Muscle of back (tissue), 11 donors: Measurements from ENCODE around the gene SEMA4D. TPM values are rescaled to one million over a fixed set of nuclear protein-coding genes. Genes with fewer than 3 reads are reported as not detected.

Experiments used
- DNase-seq, 3 donors: peaks; one replicate each; pipeline versions ENCODE4 v3.0.0 to v3.0.0-alpha.2; 2013
- polyA plus RNA-seq, 10 donors: library from polyadenylated mRNA; unstranded; fragments of 120-200 nt; gene quantifications; one replicate each; pipeline ENCODE4 v1.2.1, GENCODE V29; 2013; ENCODE audit not compliant: insufficient read length in 10 of 10

The SEMA4D gene
- polyA plus RNA-seq, 10 donors, result 13.7 to 24.7 (median 21.4) TPM

DNA sequence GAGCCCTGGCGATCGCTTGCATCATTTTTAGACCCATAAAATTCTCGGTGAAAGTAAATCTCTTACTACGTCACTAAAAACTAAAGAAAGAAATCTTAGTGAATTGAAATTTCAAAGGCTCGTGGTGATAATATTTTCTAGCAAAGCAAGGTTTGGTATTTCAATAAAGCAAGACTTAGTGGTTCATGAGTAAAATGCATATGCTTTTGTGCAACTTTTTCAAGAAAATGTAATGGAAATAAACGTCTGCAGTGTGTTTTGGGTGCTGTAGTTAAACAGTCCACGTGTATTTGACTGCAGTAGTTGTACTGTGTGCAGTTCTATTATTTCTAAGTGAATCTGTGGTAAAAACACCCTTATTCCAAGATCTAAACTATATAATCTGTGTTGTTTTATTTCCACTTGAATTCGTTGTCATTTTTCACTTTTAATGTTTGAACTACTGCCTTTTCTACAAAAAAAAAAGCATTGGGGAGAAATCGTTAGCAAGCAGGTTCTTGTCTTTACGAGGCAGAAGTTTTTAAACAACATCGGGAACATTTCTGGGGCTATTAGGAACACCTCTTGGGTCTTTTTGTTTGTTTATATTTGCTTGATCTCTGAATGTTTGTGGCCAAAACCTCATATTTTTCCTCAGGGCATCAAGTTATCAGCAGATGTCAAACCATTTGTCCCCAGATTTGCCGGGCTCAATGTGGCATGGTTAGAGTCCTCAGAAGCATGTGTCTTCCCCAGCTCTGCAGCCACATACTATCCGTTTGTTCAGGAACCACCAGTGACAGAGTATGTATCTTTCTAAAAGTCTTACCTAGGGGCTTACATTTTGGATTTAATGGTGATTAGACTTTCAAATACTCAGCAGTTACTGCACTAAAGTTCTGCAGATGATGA lies 178.7 kb downstream of the SEMA4D start:
- DNase-seq, result peak in 2 of 3 donors; percentile 9 to 19

DNA sequence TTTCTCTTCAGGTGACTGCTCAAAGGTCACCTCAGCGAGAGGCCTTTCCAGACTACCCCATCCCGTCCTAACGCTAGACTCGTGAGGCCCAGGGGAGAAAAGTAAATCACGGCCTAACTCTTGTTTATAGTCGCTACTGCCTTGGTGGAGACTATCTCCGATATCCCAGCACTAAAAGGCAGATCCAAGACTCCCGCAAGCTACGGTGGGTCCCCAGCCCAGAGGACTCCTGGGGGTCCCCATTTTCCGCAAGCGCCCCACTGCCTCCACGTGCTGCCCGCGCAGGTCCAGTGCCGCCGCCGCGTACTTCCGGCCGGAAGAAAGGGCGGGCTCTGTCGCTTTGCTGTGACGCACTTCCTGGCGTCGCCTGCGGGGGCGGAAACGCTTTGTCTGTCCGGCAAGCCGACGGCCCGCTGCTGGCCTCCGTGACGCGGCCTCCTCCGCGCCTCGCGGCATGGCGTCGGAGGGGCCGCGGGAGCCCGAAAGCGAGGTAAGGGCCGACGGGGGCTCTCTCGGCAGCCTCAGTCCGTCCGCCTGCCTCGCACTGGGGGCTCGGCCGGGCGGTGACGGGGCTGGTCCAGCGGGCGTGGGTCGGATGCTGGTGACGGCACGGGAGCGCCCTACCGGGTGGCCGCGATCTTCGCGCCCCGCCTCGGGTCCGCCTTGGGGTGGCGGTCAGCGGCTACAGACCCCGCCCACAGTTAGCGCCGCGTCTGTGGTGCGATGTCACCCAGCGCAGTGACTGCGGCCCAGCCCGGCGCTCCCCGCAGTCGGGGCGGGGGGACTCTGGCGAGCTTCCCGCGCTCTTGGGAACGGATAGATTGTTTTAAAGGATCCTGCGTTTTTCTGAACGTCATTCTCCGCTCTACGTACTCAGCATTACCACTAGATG lies 179.5 kb downstream of the SEMA4D start, which contains the start of gene SECISBP2:
SECISBP2 (plus strand) TSS at position 378 of the 892 bp plus-strand sequence; CDS start at position 455, 77 bp downstream.
- peak; percentile 98 to 100 (median 99) for DNase-seq

DNA sequence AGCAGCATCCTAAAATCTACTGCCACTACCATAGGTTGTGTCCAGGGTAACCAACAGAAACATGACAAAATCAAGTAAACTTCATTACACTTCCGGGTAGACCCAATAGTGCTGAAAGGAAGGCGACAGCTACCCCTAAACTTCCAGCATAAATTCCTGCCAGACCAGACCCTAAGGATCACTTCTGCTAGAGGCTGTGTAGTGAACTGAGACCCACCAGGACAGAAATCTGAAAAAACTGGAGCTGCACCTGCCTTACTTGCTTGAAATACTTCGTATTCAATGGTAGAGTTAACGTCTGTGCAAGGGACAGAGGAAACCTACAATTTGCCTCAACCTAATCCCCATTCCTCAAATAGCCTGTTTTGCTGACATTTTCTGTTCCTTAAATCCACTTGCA lies 180.6 kb downstream of the SEMA4D start:
- no peak for DNase-seq

DNA sequence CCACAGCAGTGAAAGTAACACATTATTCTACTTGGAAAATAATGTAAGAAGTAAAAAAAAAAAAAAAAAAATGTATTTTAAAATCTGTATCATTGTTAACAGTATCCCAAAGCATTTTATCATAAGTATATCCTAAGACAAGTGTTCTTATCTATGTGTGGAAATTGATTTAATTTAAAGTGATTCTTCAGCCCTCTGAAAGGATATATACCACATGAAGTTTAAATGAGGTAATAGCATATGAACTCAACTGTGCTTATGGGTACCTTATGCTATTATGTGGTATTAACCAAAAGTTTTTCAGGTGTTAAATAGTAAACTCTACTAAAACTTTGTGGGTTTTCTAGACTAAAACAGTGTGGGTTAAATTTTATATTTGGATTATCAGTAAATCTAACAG lies 182.4 kb downstream of the SEMA4D start:
- no peak for DNase-seq

DNA sequence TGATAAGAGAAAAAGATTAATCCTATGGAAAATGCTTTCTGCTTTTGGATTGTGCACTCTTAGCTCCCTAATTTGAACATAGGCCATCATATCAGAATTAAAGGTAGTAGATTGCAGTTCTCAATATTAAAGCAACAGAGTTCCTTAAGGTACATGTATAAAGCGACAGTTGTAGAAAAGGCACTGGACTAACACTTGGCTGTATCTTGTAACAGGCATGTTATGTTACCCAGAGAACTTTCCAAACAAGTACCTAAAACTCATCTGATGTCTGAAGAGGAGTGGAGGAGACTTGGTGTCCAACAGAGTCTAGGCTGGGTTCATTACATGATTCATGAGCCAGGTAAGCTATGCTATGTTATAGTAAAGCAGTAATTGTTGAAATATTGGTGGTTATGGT lies 183.0 kb downstream of the SEMA4D start:
- DNase-seq, result no peak

DNA sequence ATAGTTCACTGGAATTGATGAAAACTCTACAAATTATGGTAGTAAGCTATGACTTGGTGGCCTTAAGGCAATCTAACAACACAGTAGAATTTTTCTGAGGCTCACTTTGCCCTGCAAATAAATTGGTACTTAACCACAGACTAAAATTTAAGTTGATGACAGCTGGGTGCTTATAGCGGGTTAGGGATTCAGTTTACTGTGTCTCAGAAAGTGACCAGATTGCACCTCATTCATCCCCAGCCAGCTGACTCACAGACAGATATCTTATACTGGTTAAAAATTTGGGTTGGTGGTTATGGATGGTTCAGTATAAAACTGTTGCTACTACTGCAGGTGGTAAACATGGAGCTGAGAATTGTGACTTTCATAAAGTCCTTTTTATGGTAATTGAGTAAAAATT lies 184.1 kb downstream of the SEMA4D start:
- DNase-seq, result no peak

DNA sequence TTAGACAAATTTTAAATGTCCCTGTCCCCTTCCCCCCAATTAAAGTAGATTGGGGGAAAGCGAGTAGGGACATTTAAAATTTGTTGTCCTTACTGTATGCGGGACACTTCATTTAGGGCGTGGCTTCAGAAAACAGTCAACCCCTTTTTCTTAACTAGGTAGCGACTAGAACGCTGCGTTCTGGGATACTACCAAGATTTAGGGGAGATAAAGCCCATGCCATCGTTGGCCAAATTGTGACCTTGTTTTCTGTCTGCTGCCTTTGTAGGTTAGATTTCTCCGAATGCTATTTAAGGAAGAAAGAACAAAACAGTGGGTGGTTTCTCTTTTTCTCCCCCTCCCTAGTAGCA lies 185.7 kb downstream of the SEMA4D start:
- DNase-seq, result peak; percentile 7 to 66 (median 16)

DNA sequence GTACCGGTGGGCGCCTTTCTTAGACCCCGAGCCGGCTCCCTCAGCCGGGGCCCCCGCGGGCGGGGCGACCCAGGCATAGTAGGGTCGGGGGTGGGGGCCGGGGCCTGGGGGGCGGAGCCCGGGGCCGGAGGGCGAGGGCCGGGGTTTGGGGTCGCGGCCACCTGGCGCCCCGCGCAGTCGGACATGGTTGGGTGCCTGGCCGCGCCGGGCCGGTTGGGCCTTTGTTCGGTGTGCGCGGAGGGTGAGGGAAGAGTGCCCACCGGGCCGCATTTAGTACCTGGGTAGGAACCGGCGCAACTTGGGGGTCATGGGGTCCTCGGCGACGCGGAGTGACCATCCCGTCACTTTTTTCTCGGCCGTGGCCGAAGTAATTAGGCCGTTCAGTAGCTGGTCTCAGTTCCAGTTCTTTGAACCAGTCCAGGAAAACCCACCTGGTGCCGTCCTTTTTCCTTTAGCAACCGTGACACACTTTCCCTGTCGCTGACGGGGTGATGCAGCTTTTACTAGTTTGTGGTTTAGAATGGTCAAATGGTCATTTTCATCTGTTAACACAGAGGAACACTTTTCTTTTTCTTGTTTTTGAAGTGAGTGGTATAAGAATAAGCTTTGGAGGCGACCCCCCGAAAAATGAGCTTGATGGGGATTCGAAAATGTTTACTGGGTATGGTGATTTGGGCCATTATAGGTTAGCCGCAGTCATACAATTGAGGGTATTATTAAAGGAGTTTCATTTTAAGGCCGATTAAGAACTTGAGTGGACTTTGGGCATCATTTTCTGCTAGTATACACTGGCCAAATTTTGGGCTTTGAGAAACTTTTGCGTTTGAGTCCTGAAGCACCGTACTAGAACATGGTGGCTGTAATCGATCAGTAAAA lies 186.3 kb downstream of the SEMA4D start:
- peak in 2 of 3 donors; percentile 3 to 49 for DNase-seq

Other genes with a start within 250 kb of the SEMA4D start
- 10 to 100 TPM; 31.4 to 67.7 (median 41.0) TPM for gene CKS2, start 186.9 kb downstream of the SEMA4D start, polyA plus RNA-seq
- 10 to 100 TPM; 24.9 to 56.7 (median 37.8) TPM for gene SECISBP2, start 179.6 kb downstream of the SEMA4D start, polyA plus RNA-seq
- gene GADD45G, start 106.9 kb upstream of the SEMA4D start, polyA plus RNA-seq, result 10 to 100 TPM in 2 of 10 donors, 1 to 10 TPM in 8; 6.6 to 14.0 (median 8.4) TPM